GM12878 (cell line): Measurements from ENCODE around the gene UNC5CL. TPM values are rescaled to one million over a fixed set of nuclear protein-coding genes. Genes with fewer than 3 reads are reported as not detected.

Source experiments
- SMAD1 ChIP-seq: fragments of 450-650 bp; IDR thresholded peaks from 2 replicates; pipeline ENCODE4 v1.6.1; 2018; ENCODE audit warnings: mild to moderate bottlenecking, low read depth; ENCODE audit not compliant: partially characterized antibody
- STAT3 ChIP-seq: IDR thresholded peaks from 2 replicates; pipeline ENCODE4 v1.6.1; 2011; ENCODE audit warnings: low read depth, low read length, improper control_type of control experiment
- polyA plus RNA-seq, 11 experiments: library from polyadenylated mRNA; depleted of rRNA in 4 of 11; unstranded in 6 of 11; stranded (reverse) in 5 of 11; fragments of >200 nt; fragmentation: Nextera tagmentation in 4 of 11; fragmentation: Illumina TruSeq in 1 of 11; extraction: Ambion mirVana in 4 of 11; extraction: Trizol in 1 of 11; gene quantifications; 1 replicate in 1 of 11; 2 replicates in 10 of 11; pipeline versions ENCODE4 v1.2.1 to v1.2.3, GENCODE V29; 2011 to 2016; ENCODE audit warnings: inconsistent platforms in 2 of 11, missing spikeins in 2 of 11, low read depth in 1 of 11
- total RNA-seq, 4 experiments: library from RNA; depleted of rRNA in 3 of 4; stranded (reverse); fragments of >200 nt in 3 of 4; fragmentation: Illumina TruSeq in 1 of 4; extraction: Trizol in 1 of 4; gene quantifications; 2 replicates each; pipeline versions ENCODE4 v1.2.1 to v1.2.3, GENCODE V29; 2013 to 2021
- TF ChIP-seq, protein P1 (sequence below), 3 experiments: IDR thresholded peaks in 2 of 3; conservative IDR thresholded peaks in 1 of 3; 2 replicates each; pipeline ENCODE4 v1.5.1; 2011; ENCODE audit warnings: low read depth in 3 of 3, low read length in 3 of 3, mild to moderate bottlenecking in 3 of 3, control low read depth in 2 of 3, moderate library complexity in 2 of 3, inconsistent platforms in 1 of 3, mixed read lengths in 1 of 3; ENCODE audit not compliant: control insufficient read depth in 2 of 3, insufficient read depth in 1 of 3; ENCODE audit errors: extremely low read depth in 1 of 3
- TF ChIP-seq, protein P2 (sequence below): fragments of 450-650 bp; formaldehyde crosslinking; IDR thresholded peaks from 2 replicates; pipeline ENCODE4 v1.5.0; 2022; ENCODE audit warnings: mild to moderate bottlenecking, missing genetic modification characterization

UNC5CL gene
- total and polyA plus RNA-seq, 10 of the 15 experiments (the other 5 are each of a cell fraction or from before 2014, with no cell fraction given), result 0.11 to 1.2 (median 0.46) TPM; not detected in 1

DNA sequence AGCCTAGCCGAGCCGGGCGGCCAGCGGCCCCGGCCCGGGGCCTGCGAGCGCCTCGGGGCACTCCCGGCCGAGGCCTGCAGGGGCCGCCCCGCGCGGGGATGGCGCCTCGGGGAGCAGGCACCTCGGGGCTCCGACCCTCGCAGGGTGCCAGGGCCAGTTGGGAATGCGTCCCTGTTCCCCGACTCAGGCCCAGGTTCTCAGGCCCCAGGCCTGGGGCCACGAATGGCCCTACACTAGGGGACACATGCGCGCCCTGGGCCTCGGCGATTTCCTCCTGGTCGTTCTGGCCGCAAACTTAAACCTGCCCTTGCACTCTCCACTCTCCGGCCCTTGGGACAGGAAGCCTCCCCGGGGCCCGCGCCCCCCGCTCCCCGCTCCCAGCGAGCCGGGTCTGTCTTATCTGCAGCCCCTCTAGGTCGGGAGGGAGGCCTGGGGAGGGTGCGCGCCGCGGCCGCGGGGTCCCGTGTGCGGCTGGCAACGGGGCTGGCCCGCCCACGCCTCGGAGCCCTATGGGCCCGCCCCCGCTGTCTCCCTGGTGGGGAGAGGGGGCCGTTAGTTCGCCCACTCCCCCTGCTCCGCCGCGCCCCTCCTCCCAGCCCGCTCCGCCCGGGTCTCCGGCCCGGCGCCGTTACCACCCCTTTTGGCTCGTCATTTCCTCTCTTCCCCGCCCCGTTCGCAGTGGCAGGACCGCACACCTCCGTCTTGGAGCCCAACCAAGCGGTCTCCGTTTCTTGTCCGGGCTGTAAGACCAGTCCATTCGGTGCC lies 34.4 kb upstream of the UNC5CL start (continued):
- TF ChIP-seq, protein P1, sequence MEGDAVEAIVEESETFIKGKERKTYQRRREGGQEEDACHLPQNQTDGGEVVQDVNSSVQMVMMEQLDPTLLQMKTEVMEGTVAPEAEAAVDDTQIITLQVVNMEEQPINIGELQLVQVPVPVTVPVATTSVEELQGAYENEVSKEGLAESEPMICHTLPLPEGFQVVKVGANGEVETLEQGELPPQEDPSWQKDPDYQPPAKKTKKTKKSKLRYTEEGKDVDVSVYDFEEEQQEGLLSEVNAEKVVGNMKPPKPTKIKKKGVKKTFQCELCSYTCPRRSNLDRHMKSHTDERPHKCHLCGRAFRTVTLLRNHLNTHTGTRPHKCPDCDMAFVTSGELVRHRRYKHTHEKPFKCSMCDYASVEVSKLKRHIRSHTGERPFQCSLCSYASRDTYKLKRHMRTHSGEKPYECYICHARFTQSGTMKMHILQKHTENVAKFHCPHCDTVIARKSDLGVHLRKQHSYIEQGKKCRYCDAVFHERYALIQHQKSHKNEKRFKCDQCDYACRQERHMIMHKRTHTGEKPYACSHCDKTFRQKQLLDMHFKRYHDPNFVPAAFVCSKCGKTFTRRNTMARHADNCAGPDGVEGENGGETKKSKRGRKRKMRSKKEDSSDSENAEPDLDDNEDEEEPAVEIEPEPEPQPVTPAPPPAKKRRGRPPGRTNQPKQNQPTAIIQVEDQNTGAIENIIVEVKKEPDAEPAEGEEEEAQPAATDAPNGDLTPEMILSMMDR (IDR thresholded peaks at IDR 0.05 in 2 of 3, conservative IDR thresholded peaks at IDR 0.05 in 1 of 3; ENCODE audit: control insufficient read depth in 2 of 3, extremely low read depth in 1 of 3, insufficient read depth in 1 of 3, low read depth in 3 of 3, low read length in 3 of 3), result peak in 2 of 3 experiments; percentile 32 to 34; a peak in 4 of 6 replicates
- TF ChIP-seq, protein P2, sequence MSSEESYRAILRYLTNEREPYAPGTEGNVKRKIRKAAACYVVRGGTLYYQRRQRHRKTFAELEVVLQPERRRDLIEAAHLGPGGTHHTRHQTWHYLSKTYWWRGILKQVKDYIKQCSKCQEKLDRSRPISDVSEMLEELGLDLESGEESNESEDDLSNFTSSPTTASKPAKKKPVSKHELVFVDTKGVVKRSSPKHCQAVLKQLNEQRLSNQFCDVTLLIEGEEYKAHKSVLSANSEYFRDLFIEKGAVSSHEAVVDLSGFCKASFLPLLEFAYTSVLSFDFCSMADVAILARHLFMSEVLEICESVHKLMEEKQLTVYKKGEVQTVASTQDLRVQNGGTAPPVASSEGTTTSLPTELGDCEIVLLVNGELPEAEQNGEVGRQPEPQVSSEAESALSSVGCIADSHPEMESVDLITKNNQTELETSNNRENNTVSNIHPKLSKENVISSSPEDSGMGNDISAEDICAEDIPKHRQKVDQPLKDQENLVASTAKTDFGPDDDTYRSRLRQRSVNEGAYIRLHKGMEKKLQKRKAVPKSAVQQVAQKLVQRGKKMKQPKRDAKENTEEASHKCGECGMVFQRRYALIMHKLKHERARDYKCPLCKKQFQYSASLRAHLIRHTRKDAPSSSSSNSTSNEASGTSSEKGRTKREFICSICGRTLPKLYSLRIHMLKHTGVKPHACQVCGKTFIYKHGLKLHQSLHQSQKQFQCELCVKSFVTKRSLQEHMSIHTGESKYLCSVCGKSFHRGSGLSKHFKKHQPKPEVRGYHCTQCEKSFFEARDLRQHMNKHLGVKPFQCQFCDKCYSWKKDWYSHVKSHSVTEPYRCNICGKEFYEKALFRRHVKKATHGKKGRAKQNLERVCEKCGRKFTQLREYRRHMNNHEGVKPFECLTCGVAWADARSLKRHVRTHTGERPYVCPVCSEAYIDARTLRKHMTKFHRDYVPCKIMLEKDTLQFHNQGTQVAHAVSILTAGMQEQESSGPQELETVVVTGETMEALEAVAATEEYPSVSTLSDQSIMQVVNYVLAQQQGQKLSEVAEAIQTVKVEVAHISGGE, result no peak
- TF ChIP-seq STAT3 (no peak), SMAD1 (peak; percentile 64)
